Suprapubic skin (tissue), 4 donors: ENCODE measurements around the gene TNFRSF19. TPM values are rescaled to one million over a fixed set of nuclear protein-coding genes. Genes with fewer than 3 reads are reported as not detected.

Source experiments
- DNase-seq, 2 donors: peaks; one replicate each; pipeline ENCODE4 v3.0.0-alpha.2; 2019; ENCODE audit warnings: low spot score in 2 of 2
- H3K27ac ChIP-seq: fragments of 200-600 bp; sonication (generic); one replicate; pipeline ENCODE4 v1.5.1; 2019
- H3K27me3 ChIP-seq: fragments of 200-600 bp; sonication (generic); one replicate; pipeline ENCODE4 v1.5.1; 2019
- H3K36me3 ChIP-seq: fragments of 200-600 bp; sonication (generic); one replicate; pipeline ENCODE4 v1.5.1; 2019
- H3K4me1 ChIP-seq: fragments of 200-600 bp; sonication (generic); one replicate; pipeline ENCODE4 v1.5.1; 2019
- H3K4me3 ChIP-seq: fragments of 200-600 bp; sonication (generic); one replicate; pipeline ENCODE4 v1.5.1; 2019; ENCODE audit warnings: mild to moderate bottlenecking
- H3K9me3 ChIP-seq: fragments of 200-600 bp; sonication (generic); one replicate; pipeline ENCODE4 v1.5.1; 2019
- EP300 ChIP-seq: sonication (generic); formaldehyde crosslinking; IDR thresholded peaks from one replicate; pipeline ENCODE4 v1.6.1; 2017; ENCODE audit warnings: antibody characterized with exemption
- POLR2A ChIP-seq, 2 donors: fragments of 450-650 bp; IDR thresholded peaks; one replicate each; pipeline ENCODE4 v1.6.1; 2017; ENCODE audit warnings: antibody characterized with exemption in 2 of 2, mild to moderate bottlenecking in 2 of 2, moderate library complexity in 2 of 2
- POLR2AphosphoS5 ChIP-seq, 3 donors: sonication (generic); formaldehyde crosslinking; IDR thresholded peaks; one replicate each; pipeline ENCODE4 v1.6.1; 2017; ENCODE audit warnings: antibody characterized with exemption in 3 of 3
- WGBS: methylation state at CpG from one replicate; pipeline ENCODE4 v1.1.5; 2018; 5-methylcytosine and 5-hydroxymethylcytosine counted together
- total RNA-seq, 4 donors: library from RNA; depleted of rRNA; stranded (reverse); fragments of >200 nt; gene quantifications; one replicate each; pipeline ENCODE4 v1.1.0, GENCODE V29; 2016
- TF ChIP-seq, protein P1 (sequence below), 2 donors: fragments of 200-600 bp in 1 of 2; fragments of 450-650 bp in 1 of 2; sonication (generic) in 1 of 2; IDR thresholded peaks; one replicate each; pipeline ENCODE4 v1.5.1; 2016 to 2019; ENCODE audit warnings: antibody characterized with exemption in 2 of 2, mild to moderate bottlenecking in 1 of 2, moderate library complexity in 1 of 2

The TNFRSF19 gene
- total RNA-seq, 4 donors from 2014 or later = 74.6 to 100 (median 78.5) TPM

DNA sequence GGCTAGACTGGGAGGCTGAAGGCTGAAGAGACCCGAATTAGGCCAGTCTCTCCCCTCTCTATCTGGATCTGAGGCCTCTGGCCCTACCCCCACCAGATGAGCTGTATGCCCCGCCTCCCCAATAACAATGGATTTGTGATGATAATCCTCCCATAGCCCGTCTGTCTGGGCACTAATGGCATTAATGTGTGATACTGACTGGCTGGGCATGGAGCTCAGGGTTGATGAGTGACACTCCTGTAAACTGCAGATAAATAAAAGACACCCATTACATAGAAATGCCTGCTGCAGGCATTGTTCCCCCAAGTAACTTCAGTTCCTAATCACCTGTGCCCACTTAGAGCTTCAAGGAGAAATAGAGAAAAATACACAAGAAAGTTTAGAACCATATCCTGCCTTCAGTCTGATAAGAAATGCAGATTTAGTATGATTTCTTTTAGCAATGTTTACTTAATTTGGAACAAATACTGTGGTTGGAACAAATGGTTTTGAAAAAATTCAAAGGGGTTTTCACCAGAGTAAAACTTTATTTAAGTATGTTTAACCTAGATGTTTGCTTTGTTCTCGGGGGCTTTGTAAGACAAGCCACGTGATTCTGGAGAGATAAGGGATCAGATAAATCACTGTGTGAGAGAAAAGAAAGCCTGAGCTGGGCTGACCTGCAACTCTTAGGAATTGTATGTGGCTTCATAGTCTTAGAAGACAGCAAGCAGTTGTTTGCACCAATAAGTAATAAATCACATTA is 60.3 kb downstream of the TNFRSF19 start:
- Histone ChIP-seq H3K4me3 (no peak overlapping the region), H3K27ac (no peak overlapping the region), H3K4me1 (peaks cover 12% of the 10 kb centered on the region), H3K9me3 (no peaks in the 10 kb centered on the region), H3K36me3 (no peaks in the 10 kb centered on the region), H3K27me3 (no peaks in the 10 kb centered on the region)
- DNase-seq = no peak
- TF ChIP-seq POLR2A (IDR thresholded peaks at IDR 0.05) = no peak
- WGBS = 72% methylated on average over 5 of the region's 5 CpGs

DNA sequence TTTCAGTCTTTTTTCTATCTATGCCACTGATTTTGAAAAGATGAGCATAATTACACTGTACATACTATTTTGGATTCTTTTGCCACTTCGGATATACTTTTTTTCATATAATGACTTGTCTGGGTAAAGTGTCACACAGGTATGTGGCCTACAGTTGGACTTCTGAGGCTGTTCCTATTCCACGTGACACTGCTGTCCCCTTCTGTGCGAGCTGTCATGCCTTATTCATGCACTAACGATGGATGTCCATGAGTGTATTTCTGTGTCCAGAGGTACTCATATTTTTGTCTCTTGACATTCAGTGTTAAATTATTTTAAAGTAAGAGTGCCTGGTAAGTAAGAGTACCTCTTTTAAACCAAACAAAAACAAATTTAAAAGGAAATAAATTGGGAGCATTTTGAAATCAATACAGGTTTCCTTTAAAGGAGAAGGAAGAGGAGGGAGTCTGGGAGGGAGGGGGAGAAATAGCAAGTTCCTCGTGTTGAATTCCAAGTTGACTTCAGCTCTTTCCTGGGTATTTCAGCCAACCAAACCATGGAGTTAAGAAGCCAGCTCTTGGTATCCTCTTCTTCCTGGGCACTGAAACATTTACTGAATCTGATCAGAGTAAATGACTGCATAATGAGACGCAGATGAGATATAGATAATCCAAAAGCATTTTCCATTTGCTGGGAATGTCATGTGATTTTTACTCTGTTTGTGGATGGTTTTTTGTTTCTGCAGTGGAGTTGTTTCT is 61.3 kb downstream of the TNFRSF19 start:
- 73% methylated on average over 6 of the region's 6 CpGs for WGBS
- Histone ChIP-seq H3K9me3 (no peaks in the 10 kb centered on the region), H3K4me3 (no peak overlapping the region), H3K27ac (no peak overlapping the region), H3K4me1 (peaks cover 12% of the 10 kb centered on the region), H3K27me3 (no peaks in the 10 kb centered on the region), H3K36me3 (no peaks in the 10 kb centered on the region)
- DNase-seq = no peak
- no peak for TF ChIP-seq EP300
- TF ChIP-seq, protein P1, sequence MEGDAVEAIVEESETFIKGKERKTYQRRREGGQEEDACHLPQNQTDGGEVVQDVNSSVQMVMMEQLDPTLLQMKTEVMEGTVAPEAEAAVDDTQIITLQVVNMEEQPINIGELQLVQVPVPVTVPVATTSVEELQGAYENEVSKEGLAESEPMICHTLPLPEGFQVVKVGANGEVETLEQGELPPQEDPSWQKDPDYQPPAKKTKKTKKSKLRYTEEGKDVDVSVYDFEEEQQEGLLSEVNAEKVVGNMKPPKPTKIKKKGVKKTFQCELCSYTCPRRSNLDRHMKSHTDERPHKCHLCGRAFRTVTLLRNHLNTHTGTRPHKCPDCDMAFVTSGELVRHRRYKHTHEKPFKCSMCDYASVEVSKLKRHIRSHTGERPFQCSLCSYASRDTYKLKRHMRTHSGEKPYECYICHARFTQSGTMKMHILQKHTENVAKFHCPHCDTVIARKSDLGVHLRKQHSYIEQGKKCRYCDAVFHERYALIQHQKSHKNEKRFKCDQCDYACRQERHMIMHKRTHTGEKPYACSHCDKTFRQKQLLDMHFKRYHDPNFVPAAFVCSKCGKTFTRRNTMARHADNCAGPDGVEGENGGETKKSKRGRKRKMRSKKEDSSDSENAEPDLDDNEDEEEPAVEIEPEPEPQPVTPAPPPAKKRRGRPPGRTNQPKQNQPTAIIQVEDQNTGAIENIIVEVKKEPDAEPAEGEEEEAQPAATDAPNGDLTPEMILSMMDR (IDR thresholded peaks at IDR 0.05) = no peak
- no peak for TF ChIP-seq POLR2A (IDR thresholded peaks at IDR 0.05)
- no peak for TF ChIP-seq POLR2AphosphoS5 (IDR thresholded peaks at IDR 0.05)

DNA sequence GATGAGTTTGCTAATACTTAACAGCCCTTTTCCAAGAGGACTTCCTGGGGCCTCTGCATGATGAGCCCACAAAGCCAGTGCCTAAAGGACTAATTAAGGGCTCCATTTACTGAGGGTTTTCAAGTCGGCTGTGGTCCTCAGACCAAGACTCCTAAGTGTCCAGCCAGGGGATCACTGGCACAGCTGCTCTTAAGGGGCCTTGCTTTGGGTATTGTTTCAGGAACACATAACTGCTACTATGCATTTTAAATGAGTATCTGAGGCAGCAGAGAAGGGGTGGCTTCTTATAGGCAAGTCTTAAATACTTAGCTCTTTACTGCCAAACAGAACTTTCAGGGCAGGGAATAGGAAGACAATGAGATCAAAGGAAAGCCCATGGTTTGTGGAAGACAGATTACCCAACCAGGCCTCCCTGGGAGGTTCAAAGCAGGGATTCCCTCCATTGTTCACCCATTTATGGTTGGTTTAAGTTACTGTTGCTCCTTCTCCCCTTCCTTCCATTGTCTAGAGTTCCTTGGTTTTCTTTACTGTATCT is 61.9 kb downstream of the TNFRSF19 start:
- Histone ChIP-seq H3K27ac (no peak overlapping the region), H3K9me3 (no peaks in the 10 kb centered on the region)
- 56% methylated on average over 1 of the region's 1 CpG for WGBS

DNA sequence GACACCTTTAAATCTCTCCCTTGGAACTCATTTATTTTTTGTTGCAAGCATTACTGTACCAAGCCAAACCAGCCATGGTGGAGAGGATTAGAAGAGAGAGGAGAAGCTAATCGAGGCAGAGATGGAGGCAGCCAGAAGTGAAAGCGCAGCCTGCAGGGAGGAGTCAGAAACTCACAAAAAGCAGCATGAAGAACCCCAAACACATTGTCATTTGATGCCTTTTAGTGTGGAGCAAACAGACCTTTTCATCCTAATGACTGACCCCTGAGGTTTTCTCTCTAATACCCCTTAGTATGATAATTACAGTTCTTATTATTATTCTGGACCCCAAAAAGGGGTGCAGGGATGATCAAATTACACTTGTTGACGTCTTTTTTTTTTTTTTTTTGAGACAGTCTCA is 62.5 kb downstream of the TNFRSF19 start:
- 87% methylated on average over 3 of the region's 3 CpGs for WGBS
- TF ChIP-seq, protein P1 (IDR thresholded peaks at IDR 0.05) = no peak
- TF ChIP-seq EP300 (no peak), POLR2A (IDR thresholded peaks at IDR 0.05) (no peak), POLR2AphosphoS5 (IDR thresholded peaks at IDR 0.05) (no peak)
- Histone ChIP-seq H3K9me3 (no peaks in the 10 kb centered on the region), H3K4me3 (no peak overlapping the region), H3K27ac (no peak overlapping the region), H3K36me3 (no peaks in the 10 kb centered on the region), H3K4me1 (peaks cover 15% of the 10 kb centered on the region), H3K27me3 (no peaks in the 10 kb centered on the region)
- no peak for DNase-seq

More for the DNA sequence above, 61.9 kb downstream of the TNFRSF19 start:
- DNase-seq = no peak
- H3K4me3 ChIP-seq = no peak overlapping the region
- H3K27me3 ChIP-seq = no peaks in the 10 kb centered on the region
- TF ChIP-seq POLR2A (IDR thresholded peaks at IDR 0.05) (no peak), EP300 (no peak), POLR2AphosphoS5 (IDR thresholded peaks at IDR 0.05) (no peak)
- TF ChIP-seq, protein P1 (IDR thresholded peaks at IDR 0.05) = no peak
- H3K4me1 ChIP-seq = peaks cover 12% of the 10 kb centered on the region
- no peaks in the 10 kb centered on the region for H3K36me3 ChIP-seq

DNA sequence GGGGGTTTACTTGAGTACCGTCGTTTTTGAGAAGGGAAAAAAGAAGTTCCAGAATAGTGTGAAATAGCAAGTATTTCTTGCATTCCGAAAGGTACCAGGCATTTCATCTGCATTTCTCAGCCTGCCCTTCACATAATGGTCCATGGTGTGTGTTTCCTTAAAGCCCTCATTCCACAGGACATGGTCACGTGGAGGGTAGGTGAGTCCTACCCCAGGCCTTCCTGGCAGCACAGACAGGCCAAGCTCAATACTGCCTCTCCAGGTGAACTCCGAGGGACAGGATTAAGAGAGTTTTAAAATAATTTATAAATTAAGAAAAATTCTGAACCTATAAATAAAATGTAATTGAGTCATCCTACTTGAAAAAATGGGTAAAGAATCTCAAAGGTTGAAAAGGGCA is 64.7 kb downstream of the TNFRSF19 start:
- WGBS = 88% methylated on average over 5 of the region's 5 CpGs

More for the DNA sequence above, 64.7 kb downstream of the TNFRSF19 start:
- Histone ChIP-seq H3K36me3 (no peaks in the 10 kb centered on the region), H3K9me3 (no peaks in the 10 kb centered on the region), H3K4me3 (no peak overlapping the region), H3K4me1 (peaks cover 27% of the 10 kb centered on the region), H3K27ac (no peak overlapping the region), H3K27me3 (no peaks in the 10 kb centered on the region)
- no peak for DNase-seq
- TF ChIP-seq, protein P1 (IDR thresholded peaks at IDR 0.05) = no peak
- TF ChIP-seq POLR2AphosphoS5 (IDR thresholded peaks at IDR 0.05) = no peak
- no peak for TF ChIP-seq POLR2A (IDR thresholded peaks at IDR 0.05)
- no peak for TF ChIP-seq EP300
